ENCODE measurements around the gene AMER3.

The AMER3 gene

GRCh38 chr2:130749641-130750040, 5.7 kb upstream of the AMER3 start:
- DNase-seq (ENCODE audit: low read depth in 2 of 2, low spot score in 1 of 2): no peak

GRCh38 chr2:130754811-130755210, 529 bp upstream of the AMER3 start:
- no peak for DNase-seq (ENCODE audit: low read depth in 2 of 2, low spot score in 1 of 2)

GRCh38 chr2:130756053-130756873, 923 bp downstream of the AMER3 start:
- no peak for DNase-seq (ENCODE audit: low read depth in 2 of 2, low spot score in 1 of 2)

- no peak for DNase-seq (ENCODE audit: low read depth in 2 of 2, low spot score in 1 of 2)
Observed at GRCh38 chr2:130756874-130757668, 1.7 kb downstream of the AMER3 start.

- DNase-seq (ENCODE audit: low read depth in 2 of 2, low spot score in 1 of 2): no peak
Observed at GRCh38 chr2:130759906-130760753, 4.8 kb downstream of the AMER3 start.

- no peak for DNase-seq (ENCODE audit: low read depth in 2 of 2, low spot score in 1 of 2)
Observed at GRCh38 chr2:130760754-130761751, 5.7 kb downstream of the AMER3 start.

- no peak for DNase-seq (ENCODE audit: low read depth in 2 of 2, low spot score in 1 of 2)
Observed at GRCh38 chr2:130762031-130762909, 6.9 kb downstream of the AMER3 start.

GRCh38 chr2:130762910-130763385, 7.6 kb downstream of the AMER3 start:
- no peak for DNase-seq (ENCODE audit: low read depth in 2 of 2, low spot score in 1 of 2)

- no peak for DNase-seq (ENCODE audit: low read depth in 2 of 2, low spot score in 1 of 2)
Observed at GRCh38 chr2:130763405-130763804, 8.1 kb downstream of the AMER3 start.

GRCh38 chr2:130764035-130764820, 8.9 kb downstream of the AMER3 start:
- no peak for DNase-seq (ENCODE audit: low read depth in 2 of 2, low spot score in 1 of 2)

GRCh38 chr2:130764821-130765115, 9.4 kb downstream of the AMER3 start:
- DNase-seq (ENCODE audit: low read depth in 2 of 2, low spot score in 1 of 2): no peak

- no peak for DNase-seq (ENCODE audit: low read depth in 2 of 2, low spot score in 1 of 2)
Observed at GRCh38 chr2:130765464-130765863, 10.1 kb downstream of the AMER3 start.

GRCh38 chr2:130766037-130766436, 10.7 kb downstream of the AMER3 start:
- DNase-seq (ENCODE audit: low read depth in 2 of 2, low spot score in 1 of 2): no peak

GRCh38 chr2:130766711-130767407, 11.5 kb downstream of the AMER3 start:
- DNase-seq (ENCODE audit: low read depth in 2 of 2, low spot score in 1 of 2): no peak

- DNase-seq (ENCODE audit: low read depth in 2 of 2, low spot score in 1 of 2): no peak
Observed at GRCh38 chr2:130767408-130767775, 12.1 kb downstream of the AMER3 start.

- no peak for DNase-seq (ENCODE audit: low read depth in 2 of 2, low spot score in 1 of 2)
Observed at GRCh38 chr2:130768191-130768855, 13.0 kb downstream of the AMER3 start.

GRCh38 chr2:130769343-130769907, 14.1 kb downstream of the AMER3 start:
- no peak for DNase-seq (ENCODE audit: low read depth in 2 of 2, low spot score in 1 of 2)

All from stimulated activated CD8-positive, alpha-beta memory T cell treated with anti-CD3 and anti-CD28 coated beads, Interleukin-4, amount 100 ng/mL, for 1 hour (primary cell).